BLaER1 (cell line): ENCODE measurements around the gene RHOB.
"Not testable (repeated sequence)": the region's sequence is repeated elsewhere in the genome, so short reads cannot be mapped to it uniquely, and the experiment has no call there.

ENCODE experiments used
- H3K27ac ChIP-seq: shearing (Covaris generic); formaldehyde crosslinking; 2 replicates; pipeline ENCODE4 v1.8.1; 2022
- H3K27me3 ChIP-seq: shearing (Covaris generic); formaldehyde crosslinking; 2 replicates; pipeline ENCODE4 v1.8.1; 2022
- H3K36me3 ChIP-seq: shearing (Covaris generic); formaldehyde crosslinking; 2 replicates; pipeline ENCODE4 v1.8.1; 2022
- H3K4me1 ChIP-seq: shearing (Covaris generic); formaldehyde crosslinking; 2 replicates; pipeline ENCODE4 v1.8.1; 2022
- H3K4me2 ChIP-seq: shearing (Covaris generic); formaldehyde crosslinking; 2 replicates; pipeline ENCODE4 v1.8.1; 2022
- H3K4me3 ChIP-seq: shearing (Covaris generic); formaldehyde crosslinking; 2 replicates; pipeline ENCODE4 v1.8.1; 2022
- H3K9ac ChIP-seq: shearing (Covaris generic); formaldehyde crosslinking; 2 replicates; pipeline ENCODE4 v1.8.1; 2022
- H3K9me3 ChIP-seq: shearing (Covaris generic); formaldehyde crosslinking; 2 replicates; pipeline ENCODE4 v1.8.1; 2022
- H4K20me1 ChIP-seq: shearing (Covaris generic); formaldehyde crosslinking; 2 replicates; pipeline ENCODE4 v1.8.1; 2022
- Cebpa-rat ChIP-seq: shearing (Covaris generic); IDR thresholded peaks from 2 replicates; pipeline ENCODE4 v1.8.1; 2022

Gene RHOB

DNA sequence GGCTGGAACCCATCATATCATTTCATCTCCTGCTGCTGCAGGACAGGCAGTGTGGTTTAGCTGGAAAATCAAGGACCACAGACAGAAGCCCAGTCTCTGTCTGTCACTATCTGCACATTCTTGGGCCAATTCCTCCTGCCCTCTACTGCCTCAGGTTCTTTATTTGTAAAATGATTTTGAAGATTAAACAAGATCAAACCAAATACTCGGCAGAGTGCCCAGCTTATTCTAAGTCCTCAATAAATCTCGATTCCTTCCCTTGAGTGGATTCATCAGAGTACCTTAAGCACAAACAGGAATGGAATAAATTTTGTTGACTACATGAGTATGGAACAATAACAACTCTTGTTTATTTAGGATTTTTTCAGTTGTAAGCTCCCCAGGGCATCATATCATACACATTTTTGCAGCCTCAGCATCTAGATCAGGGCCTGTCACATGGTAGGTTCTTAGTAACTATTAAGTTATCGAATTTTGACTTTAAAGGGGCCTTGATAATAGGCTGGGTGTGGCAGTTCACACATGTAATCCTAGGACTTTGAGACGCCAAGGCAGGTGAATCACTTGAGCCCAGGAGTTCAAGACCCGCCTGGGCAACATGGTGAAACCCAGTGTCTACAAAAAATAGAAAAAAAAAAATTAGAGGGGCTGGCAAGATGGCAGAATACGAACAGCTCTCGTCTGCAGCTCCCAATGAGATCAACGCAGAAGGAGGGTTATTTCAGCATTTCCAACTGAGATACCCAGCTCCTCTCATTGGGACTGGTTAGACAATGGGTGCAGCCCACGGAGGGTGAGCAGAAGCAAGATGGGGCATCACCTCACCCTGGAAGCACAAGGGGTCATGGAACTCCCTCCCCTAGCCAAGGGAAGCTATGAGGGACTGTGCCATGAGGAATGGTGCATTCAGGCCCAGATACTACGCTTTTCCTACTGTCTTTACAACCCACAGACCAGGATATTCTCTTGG is 11.1 kb downstream of the RHOB start:
- H3K27me3 ChIP-seq = no peaks in the 10 kb centered on the region
- no peak overlapping the region for H3K4me3 ChIP-seq
- no peak overlapping the region for H3K27ac ChIP-seq
- no peaks in the 10 kb centered on the region; the same call in 1 of the 2 replicates for H3K4me1 ChIP-seq
- no peaks in the 10 kb centered on the region for H3K9me3 ChIP-seq
- H3K9ac ChIP-seq = no peak overlapping the region
- no peak for TF ChIP-seq Cebpa-rat
- no peak overlapping the region for H3K4me2 ChIP-seq
- H3K36me3 ChIP-seq = no peaks in the 10 kb centered on the region
- H4K20me1 ChIP-seq = no peaks in the 10 kb centered on the region

DNA sequence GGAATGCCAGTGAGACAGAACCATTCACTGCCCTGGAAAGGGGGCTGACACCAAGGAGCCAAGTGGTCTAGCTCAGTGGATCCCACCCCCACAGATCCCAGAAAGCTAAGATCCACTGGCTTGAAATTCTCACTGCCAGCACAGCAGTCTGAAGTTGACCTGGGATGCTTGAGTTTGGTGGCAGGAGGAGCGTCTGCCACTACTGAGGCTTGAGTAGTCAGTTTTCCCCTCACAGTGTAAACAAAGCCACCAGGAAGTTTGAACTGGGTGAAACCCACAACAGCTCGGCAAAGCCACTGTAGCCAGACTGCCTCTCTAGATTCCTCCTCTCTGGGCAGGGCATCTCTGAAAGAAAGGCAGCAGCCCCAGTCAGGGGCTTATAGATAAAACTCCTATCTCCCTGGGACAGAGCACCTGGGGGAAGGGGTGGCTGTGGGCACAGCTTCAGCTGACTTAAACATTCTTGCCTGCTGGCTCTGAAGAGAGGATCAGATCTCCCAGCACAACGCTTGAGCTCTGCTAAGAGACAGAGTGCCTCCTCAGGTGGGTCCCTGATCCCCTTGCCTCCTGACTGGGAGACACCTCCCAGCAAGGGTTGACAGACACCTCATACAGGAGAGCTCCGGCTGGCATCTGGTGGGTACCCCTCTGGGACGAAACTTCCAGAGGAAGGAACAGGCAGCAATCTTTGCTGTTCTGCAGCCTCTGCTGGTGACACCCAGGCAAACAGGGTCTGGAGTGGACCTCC is 12.0 kb downstream of the RHOB start:
- not testable (repeated sequence) for H3K4me2 ChIP-seq, H3K4me3 ChIP-seq, H3K27ac ChIP-seq, H4K20me1 ChIP-seq, H3K27me3 ChIP-seq, H3K36me3 ChIP-seq, H3K9ac ChIP-seq, H3K4me1 ChIP-seq, H3K9me3 ChIP-seq

- Histone ChIP-seq H3K27ac (no peak overlapping the region), H3K4me3 (no peak overlapping the region), H3K9ac (no peak overlapping the region), H3K36me3 (no peaks in the 10 kb centered on the region), H3K4me2 (no peak overlapping the region), H3K4me1 (no peaks in the 10 kb centered on the region), H4K20me1 (no peaks in the 10 kb centered on the region), H3K9me3 (no peaks in the 10 kb centered on the region), H3K27me3 (no peaks in the 10 kb centered on the region)
- TF ChIP-seq Cebpa-rat = no peak
These were observed 19.0 kb downstream of the RHOB start for GRCh38 chr2:20465716-20466394.

DNA sequence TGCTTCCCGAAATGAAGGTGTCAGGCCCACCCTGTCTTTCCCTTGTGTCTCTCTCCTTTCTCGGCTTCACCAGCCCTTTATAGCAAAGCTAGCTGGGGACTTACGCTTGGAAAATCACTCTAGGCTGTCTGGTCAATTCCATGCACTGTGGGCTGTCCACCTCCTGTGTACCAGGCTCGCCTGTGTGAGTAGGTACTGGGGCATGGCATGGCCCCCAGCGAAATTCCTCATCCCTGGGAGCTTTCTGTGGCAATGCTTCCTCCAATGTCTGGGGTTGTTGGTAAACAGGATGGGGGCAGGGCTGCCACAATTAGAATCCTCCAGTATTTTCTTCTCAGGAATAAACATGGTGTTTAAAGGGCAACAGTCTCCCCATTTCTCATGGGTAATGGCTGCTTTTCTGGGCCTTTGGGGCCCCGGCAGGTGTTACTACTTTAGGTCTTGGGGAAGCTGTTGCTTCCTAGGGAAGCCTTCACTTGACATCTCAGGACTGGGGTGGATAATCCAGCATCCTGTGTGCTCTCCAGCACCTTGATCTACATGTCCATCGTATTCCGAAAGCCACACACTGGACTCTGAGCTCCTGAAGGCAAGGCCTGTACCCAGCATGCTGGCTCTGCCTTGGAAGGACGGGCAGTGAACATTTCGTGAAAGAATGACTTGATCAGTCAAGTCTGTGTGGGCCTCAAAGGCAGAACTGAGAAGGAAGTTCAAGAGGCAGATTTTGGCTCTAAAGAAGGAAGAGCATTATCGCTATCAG is 21.1 kb downstream of the RHOB start:
- Histone ChIP-seq H3K4me1 (peaks cover 11% of the 10 kb centered on the region), H3K4me2 (no peak overlapping the region), H3K9ac (no peak overlapping the region), H3K9me3 (no peaks in the 10 kb centered on the region), H3K27me3 (no peaks in the 10 kb centered on the region), H3K27ac (no peak overlapping the region), H4K20me1 (no peaks in the 10 kb centered on the region), H3K4me3 (no peak overlapping the region), H3K36me3 (no peaks in the 10 kb centered on the region)
- no peak for TF ChIP-seq Cebpa-rat

- no peaks in the 10 kb centered on the region for H4K20me1 ChIP-seq
- H3K9ac ChIP-seq = no peak overlapping the region
- H3K4me1 ChIP-seq = peaks cover 19% of the 10 kb centered on the region
- H3K4me3 ChIP-seq = no peak overlapping the region
- H3K27ac ChIP-seq = no peak overlapping the region
- H3K36me3 ChIP-seq = no peaks in the 10 kb centered on the region
- TF ChIP-seq Cebpa-rat = no peak
- no peaks in the 10 kb centered on the region for H3K27me3 ChIP-seq
- H3K9me3 ChIP-seq = no peaks in the 10 kb centered on the region
- no peak overlapping the region for H3K4me2 ChIP-seq
These were observed 22.0 kb downstream of the RHOB start for GRCh38 chr2:20468549-20469500.

DNA sequence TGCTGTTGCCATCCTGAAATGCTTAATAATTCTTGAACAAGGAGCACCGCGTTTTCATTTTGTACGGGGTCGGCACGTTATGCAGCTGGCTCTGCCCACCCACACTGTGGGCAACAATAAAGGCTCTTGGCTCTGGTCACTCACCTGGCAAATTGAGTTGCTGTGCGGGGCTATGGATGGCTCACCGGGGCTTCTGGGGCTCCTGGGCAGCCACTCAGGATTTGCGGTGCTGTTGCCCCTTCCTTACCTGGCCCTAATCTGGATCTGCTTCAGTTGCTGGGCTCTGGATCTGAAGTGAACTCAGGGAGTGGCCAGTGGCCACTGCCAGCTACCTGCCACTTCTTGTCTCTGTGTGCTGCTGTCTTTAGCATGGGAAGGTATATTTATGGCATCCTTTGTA is 22.7 kb downstream of the RHOB start:
- H3K9ac ChIP-seq = no peak overlapping the region

DNA sequence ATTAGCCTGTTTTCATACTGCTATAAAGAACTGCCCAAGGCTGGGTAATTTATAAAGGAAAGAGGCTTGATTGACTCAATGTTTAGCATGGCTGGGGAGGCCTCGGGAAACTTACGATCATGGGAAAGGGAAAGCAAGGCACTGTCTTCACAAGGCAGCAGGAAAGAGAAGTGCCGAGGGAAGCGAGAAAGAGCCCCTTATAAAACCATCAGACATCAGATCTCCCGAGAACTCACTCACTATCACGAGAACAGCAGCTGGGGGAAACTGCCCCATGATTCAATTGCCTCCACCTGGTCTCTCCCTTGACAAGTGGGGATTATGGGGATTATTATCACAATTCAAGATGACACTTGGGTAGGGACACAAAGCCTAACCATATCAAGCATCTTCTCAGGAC is 23.3 kb downstream of the RHOB start:
- no peak overlapping the region for H3K4me2 ChIP-seq
- peaks cover 33% of the 10 kb centered on the region for H3K4me1 ChIP-seq
- no peak for TF ChIP-seq Cebpa-rat
- no peaks in the 10 kb centered on the region for H3K9me3 ChIP-seq
- no peak overlapping the region for H3K4me3 ChIP-seq
- H3K36me3 ChIP-seq = no peaks in the 10 kb centered on the region
- no peaks in the 10 kb centered on the region for H4K20me1 ChIP-seq
- H3K27ac ChIP-seq = no peak overlapping the region
- no peak overlapping the region for H3K9ac ChIP-seq
- no peaks in the 10 kb centered on the region for H3K27me3 ChIP-seq

More for the DNA sequence above, 22.7 kb downstream of the RHOB start:
- no peak overlapping the region for H3K4me3 ChIP-seq
- no peaks in the 10 kb centered on the region for H3K36me3 ChIP-seq
- H3K27ac ChIP-seq = no peak overlapping the region
- H3K4me1 ChIP-seq = peaks cover 27% of the 10 kb centered on the region
- H3K4me2 ChIP-seq = no peak overlapping the region
- H3K27me3 ChIP-seq = no peaks in the 10 kb centered on the region
- no peaks in the 10 kb centered on the region for H4K20me1 ChIP-seq
- TF ChIP-seq Cebpa-rat = no peak
- no peaks in the 10 kb centered on the region for H3K9me3 ChIP-seq

DNA sequence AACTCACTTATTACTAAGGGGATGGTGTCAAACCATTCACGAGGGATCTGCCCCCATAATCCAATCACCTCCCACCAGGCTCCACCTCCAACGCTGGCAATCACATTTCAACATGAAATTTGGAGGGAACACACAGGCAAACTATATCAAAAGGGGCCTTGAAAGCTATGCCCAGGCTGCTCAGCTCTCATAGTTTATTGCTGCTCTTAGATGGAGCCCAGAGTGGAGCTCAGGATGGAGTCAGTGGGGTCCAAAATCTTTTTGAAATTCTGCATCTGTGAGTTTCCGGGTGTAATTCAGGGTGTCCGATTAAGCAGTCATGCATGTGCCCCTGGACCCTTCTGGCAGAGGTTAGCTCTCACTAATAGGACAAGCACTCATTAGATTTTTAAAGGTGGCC is 24.3 kb downstream of the RHOB start:
- H3K4me1 ChIP-seq = peaks cover 38% of the 10 kb centered on the region
- H3K9me3 ChIP-seq = no peaks in the 10 kb centered on the region
- no peaks in the 10 kb centered on the region for H4K20me1 ChIP-seq
- TF ChIP-seq Cebpa-rat = no peak
- no peak overlapping the region for H3K4me3 ChIP-seq
- no peaks in the 10 kb centered on the region for H3K27me3 ChIP-seq
- H3K4me2 ChIP-seq = no peak overlapping the region
- no peaks in the 10 kb centered on the region for H3K36me3 ChIP-seq
- no peak overlapping the region for H3K27ac ChIP-seq
- no peak overlapping the region for H3K9ac ChIP-seq
